GM12878 (cell line): ENCODE results near the gene GTF2B. TPM values are rescaled to one million over a fixed set of nuclear protein-coding genes. Genes with fewer than 3 reads are reported as not detected.

Source experiments
- ATAC-seq: fragments of 200-7000 bp; cut with Tn5 transposase; 3 replicates; pipeline ENCODE4 v1.9.1; 2020; ENCODE audit warnings: mild to moderate bottlenecking, moderate library complexity
- BruUV-seq: library from RNA; stranded (reverse); fragments of 400-500 nt; replicated peaks from 2 replicates; lab custom pipeline; 2021; lab: Mats Ljungman, UMichigan
- CTCF ChIA-PET: fragments of 300-600 bp; sonication (Branson Sonifier 250); formaldehyde crosslinking; extraction: SDS; loops from one replicate; lab custom pipeline; 2021; ENCODE audit warnings: inconsistent platforms; lab: Yijun Ruan, JAX
- POLR2A ChIA-PET: fragments of 350-600 bp; formaldehyde crosslinking; extraction: SDS; loops from one replicate; lab custom pipeline; 2021; ENCODE audit warnings: inconsistent platforms; lab: Charles Lee
- RAD21 ChIA-PET: fragments of 300-600 bp; sonication (Branson Sonifier 250); formaldehyde crosslinking; loops from one replicate; lab custom pipeline; 2023; ENCODE audit warnings: antibody characterized with exemption; ENCODE audit not compliant: unreplicated experiment; lab: Charles Lee
- SMC1A ChIA-PET: fragments of 300-600 bp; sonication (Branson Sonifier 250); formaldehyde crosslinking; loops from one replicate; lab custom pipeline; 2023; ENCODE audit not compliant: unreplicated experiment, uncharacterized antibody; lab: Charles Lee
- DNase-seq: peaks from one replicate; pipeline ENCODE4 v3.0.0-alpha.2; 2011; ENCODE audit warnings: low read depth, low spot score
- FAIRE-seq: peaks from 3 replicates; lab custom pipeline; 2011; peaks lifted over from hg19 to GRCh38; lab: Jason Lieb, UNC
- H2AFZ ChIP-seq: 2 replicates; pipeline ENCODE4 v1.6.0; 2011; ENCODE audit warnings: low read depth, low read length, control low read depth; ENCODE audit not compliant: control insufficient read depth
- H3K27ac ChIP-seq: 2 replicates; pipeline ENCODE4 v1.5.1; 2011; ENCODE audit warnings: control low read depth; ENCODE audit not compliant: control insufficient read depth, insufficient read depth
- H3K27me3 ChIP-seq, 2 experiments: replicated peaks in 1 of 2; 2 replicates each; pipeline versions ENCODE4 v1.6.0 to v1.6.1; 2011; ENCODE audit warnings: low read length in 1 of 2; ENCODE audit not compliant: control insufficient read depth in 2 of 2, insufficient read depth in 2 of 2
- H3K36me3 ChIP-seq, 2 experiments: 2 replicates each; pipeline ENCODE4 v1.5.1; 2011; ENCODE audit warnings: low read length in 1 of 2; ENCODE audit not compliant: control insufficient read depth in 2 of 2, insufficient read depth in 2 of 2
- H3K4me1 ChIP-seq: 2 replicates; pipeline ENCODE4 v1.6.1; 2011; ENCODE audit warnings: mild to moderate bottlenecking, low read length, moderate library complexity, mixed read lengths; ENCODE audit not compliant: control insufficient read depth, insufficient read depth
- H3K4me2 ChIP-seq: 2 replicates; pipeline ENCODE4 v1.6.0; 2011; ENCODE audit warnings: control low read depth; ENCODE audit not compliant: control insufficient read depth, insufficient read depth
- H3K4me3 ChIP-seq: fragments of 200-600 bp; sonication (generic); 2 replicates; pipeline ENCODE4 v1.5.1; 2016
- H3K79me2 ChIP-seq: 2 replicates; pipeline ENCODE4 v1.6.0; 2011; ENCODE audit warnings: low read length; ENCODE audit not compliant: control insufficient read depth, insufficient read depth
- H3K9ac ChIP-seq: 2 replicates; pipeline ENCODE4 v1.8.0; 2011; ENCODE audit warnings: low read length, control low read depth, mixed read lengths; ENCODE audit not compliant: control insufficient read depth, insufficient read depth
- H3K9me3 ChIP-seq: replicated peaks from 3 replicates; pipeline ENCODE4 v1.5.1; 2011; ENCODE audit warnings: mild to moderate bottlenecking, low read length; ENCODE audit not compliant: control insufficient read depth, insufficient read depth
- H4K20me1 ChIP-seq: 2 replicates; pipeline ENCODE4 v1.6.0; 2011; ENCODE audit not compliant: control insufficient read depth, insufficient read depth
- CBX5 ChIP-seq: sonication (generic); IDR thresholded peaks from 2 replicates; pipeline ENCODE4 v1.6.1; 2016; ENCODE audit warnings: low read depth, moderate library complexity, mild to moderate bottlenecking, inconsistent platforms
- HDAC6 ChIP-seq: fragments of 200-600 bp; sonication (generic); IDR thresholded peaks from one replicate; pipeline ENCODE4 v1.8.0; 2017; ENCODE audit warnings: antibody characterized with exemption; ENCODE audit not compliant: unreplicated experiment
- MLLT1 ChIP-seq: fragments of 450-650 bp; IDR thresholded peaks from 2 replicates; pipeline ENCODE4 v1.6.1; 2016; ENCODE audit warnings: mild to moderate bottlenecking
- MYC ChIP-seq: IDR thresholded peaks from 2 replicates; pipeline ENCODE4 v1.6.1; 2011; ENCODE audit warnings: mild to moderate bottlenecking, low read length, moderate library complexity, inconsistent platforms; ENCODE audit not compliant: insufficient read depth, insufficient replicate concordance, insufficient read length, severe bottlenecking
- NBN ChIP-seq: fragments of 450-650 bp; IDR thresholded peaks from 2 replicates; pipeline ENCODE4 v1.6.1; 2016
- NKRF ChIP-seq: fragments of 450-650 bp; conservative IDR thresholded peaks from 2 replicates; pipeline ENCODE4 v1.6.1; 2017; ENCODE audit warnings: mild to moderate bottlenecking, moderate library complexity
- WGBS: methylation state at CpG from one replicate; pipeline ENCODE4 v1.1.6; 2016; ENCODE audit warnings: low lambda C conversion rate; ENCODE audit not compliant: insufficient replicate concordance, insufficient coverage; ENCODE audit errors: missing lambda C conversion rate; 5-methylcytosine and 5-hydroxymethylcytosine counted together
- in situ Hi-C: fragments of 300-500 bp; cut with MboI; formaldehyde crosslinking; loops from 9 replicates; pipeline ENCODE4 v1.14.3; 2018; ENCODE audit warnings: mixed read lengths
- intact Hi-C: fragments of 100-400 bp; cut with micrococcal nuclease; formaldehyde crosslinking; loops from one replicate; pipeline ENCODE4 v1.14.2; 2022; ENCODE audit not compliant: unreplicated experiment
- polyA plus RNA-seq, 11 experiments: library from polyadenylated mRNA; depleted of rRNA in 4 of 11; unstranded in 6 of 11; stranded (reverse) in 5 of 11; fragments of >200 nt; fragmentation: Nextera tagmentation in 4 of 11; fragmentation: Illumina TruSeq in 1 of 11; extraction: Ambion mirVana in 4 of 11; extraction: Trizol in 1 of 11; gene quantifications; 1 replicate in 1 of 11; 2 replicates in 10 of 11; pipeline versions ENCODE4 v1.2.1 to v1.2.3, GENCODE V29; 2011 to 2016; ENCODE audit warnings: inconsistent platforms in 2 of 11, missing spikeins in 2 of 11, low read depth in 1 of 11
- total RNA-seq, 4 experiments: library from RNA; depleted of rRNA in 3 of 4; stranded (reverse); fragments of >200 nt in 3 of 4; fragmentation: Illumina TruSeq in 1 of 4; extraction: Trizol in 1 of 4; gene quantifications; 2 replicates each; pipeline versions ENCODE4 v1.2.1 to v1.2.3, GENCODE V29; 2013 to 2021
- TF ChIP-seq, protein P1 (sequence below): fragments of 450-650 bp; IDR thresholded peaks from 2 replicates; pipeline ENCODE4 v1.6.1; 2017; ENCODE audit warnings: low read depth, mild to moderate bottlenecking, moderate library complexity

Gene GTF2B
- total and polyA plus RNA-seq, 10 of the 15 experiments (the other 5 are each of a cell fraction or from before 2014, with no cell fraction given), result 27.9 to 79.7 (median 59.5) TPM

GRCh38 chr1:88917321-88918025, 26.1 kb upstream of the GTF2B start:
- Histone ChIP-seq H3K9me3 (peaks cover 21% of the 10 kb centered on the region; the same call in 2 of the 3 replicates), H3K4me3 (no peak overlapping the region), H3K27ac (no peak overlapping the region), H2AFZ (no peak overlapping the region), H4K20me1 (no peaks in the 10 kb centered on the region), H3K9ac (no peak overlapping the region), H3K36me3 (peaks cover 3 to 8% of the 10 kb centered on the region in 2 experiments; a peak in 3 of 4 replicates), H3K79me2 (no peaks in the 10 kb centered on the region), H3K4me1 (no peaks in the 10 kb centered on the region), H3K4me2 (no peak overlapping the region), H3K27me3 (no peaks in the 10 kb centered on the region)
- 96% methylated on average over 3 of the region's 3 CpGs for WGBS
- DNase-seq (no peak), ATAC-seq (no peak), FAIRE-seq (no peak)
- ChIA-PET CTCF (no interaction called here), RAD21 (no interaction called here), SMC1A (interaction anchor here (0.9 kb wide), 1 partner anchor 67 kb away, joined by 3 read pairs; no protein-coding TSS in a partner anchor), POLR2A (no interaction called here)
- in situ Hi-C loops, result no loop called here
- intact Hi-C loops, result no loop called here
- TF ChIP-seq CBX5 (peak; percentile 65; the same call in 1 of the 2 replicates), MLLT1 (no peak), HDAC6 (no peak), NKRF (no peak), NBN (0 out of 2 replicates have a peak, but pooled peaks have one; percentile 22), MYC (no peak)
- TF ChIP-seq, protein P1, sequence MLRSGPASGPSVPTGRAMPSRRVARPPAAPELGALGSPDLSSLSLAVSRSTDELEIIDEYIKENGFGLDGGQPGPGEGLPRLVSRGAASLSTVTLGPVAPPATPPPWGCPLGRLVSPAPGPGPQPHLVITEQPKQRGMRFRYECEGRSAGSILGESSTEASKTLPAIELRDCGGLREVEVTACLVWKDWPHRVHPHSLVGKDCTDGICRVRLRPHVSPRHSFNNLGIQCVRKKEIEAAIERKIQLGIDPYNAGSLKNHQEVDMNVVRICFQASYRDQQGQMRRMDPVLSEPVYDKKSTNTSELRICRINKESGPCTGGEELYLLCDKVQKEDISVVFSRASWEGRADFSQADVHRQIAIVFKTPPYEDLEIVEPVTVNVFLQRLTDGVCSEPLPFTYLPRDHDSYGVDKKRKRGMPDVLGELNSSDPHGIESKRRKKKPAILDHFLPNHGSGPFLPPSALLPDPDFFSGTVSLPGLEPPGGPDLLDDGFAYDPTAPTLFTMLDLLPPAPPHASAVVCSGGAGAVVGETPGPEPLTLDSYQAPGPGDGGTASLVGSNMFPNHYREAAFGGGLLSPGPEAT, result peak; percentile 24; the same call in 1 of the 2 replicates
- no TSS peak for BruUV-seq
